ENCODE data around the gene GPR171. TPM values are rescaled to one million over a fixed set of nuclear protein-coding genes. Genes with fewer than 3 reads are reported as not detected.

The GPR171 gene
- total RNA-seq, 1 donor from 2014 or later = 1.8 TPM

- no peak for DNase-seq (ENCODE audit: low spot score)
These were observed 10.9 kb upstream of the GPR171 start for GRCh38 chr3:151213881-151214280.

DNA sequence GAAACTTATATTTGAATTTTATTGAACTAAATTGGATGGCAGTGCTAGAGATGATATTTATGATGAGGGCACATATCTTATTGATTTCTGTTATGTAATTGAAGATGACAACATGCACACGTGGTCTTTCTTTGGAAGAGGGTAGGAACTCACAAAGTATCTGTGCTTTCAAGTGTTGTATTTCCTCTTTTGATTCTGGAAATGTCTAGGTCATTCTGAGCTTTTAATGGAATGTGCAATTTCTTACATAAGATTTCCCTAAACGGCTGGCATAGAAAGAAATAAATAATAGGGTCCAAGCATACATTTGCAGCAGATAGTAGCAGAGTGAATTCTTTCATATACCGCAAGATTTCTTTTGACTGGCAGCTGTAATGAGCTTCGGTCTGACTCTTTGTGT is 10.1 kb upstream of the GPR171 start:
- DNase-seq (ENCODE audit: low spot score) = no peak

GRCh38 chr3:151210676-151211381 is 7.8 kb upstream of the GPR171 start:
- no peak for DNase-seq (ENCODE audit: low spot score)

GRCh38 chr3:151209654-151210053 is 6.6 kb upstream of the GPR171 start:
- no peak for DNase-seq (ENCODE audit: low spot score)

DNA sequence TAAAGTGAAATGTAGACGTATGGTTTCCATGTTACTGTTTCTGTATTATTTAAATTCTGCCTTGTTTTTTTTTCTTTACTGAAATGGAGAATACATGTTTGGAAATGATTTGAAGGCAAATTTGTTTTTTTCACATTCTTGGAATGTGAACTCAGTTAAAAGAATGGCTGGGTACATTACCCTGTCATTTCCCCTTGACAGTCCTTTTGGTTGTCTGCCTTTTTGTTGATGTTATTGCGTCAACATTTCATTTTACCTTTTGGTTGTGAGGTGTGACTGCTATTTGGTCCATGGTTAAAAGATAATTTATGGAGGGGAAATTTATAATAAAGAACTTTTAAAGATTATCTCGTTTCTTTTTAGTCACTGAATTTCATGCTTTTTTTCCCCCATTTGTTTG is 3.2 kb upstream of the GPR171 start:
- no peak for DNase-seq (ENCODE audit: low spot score)

DNA sequence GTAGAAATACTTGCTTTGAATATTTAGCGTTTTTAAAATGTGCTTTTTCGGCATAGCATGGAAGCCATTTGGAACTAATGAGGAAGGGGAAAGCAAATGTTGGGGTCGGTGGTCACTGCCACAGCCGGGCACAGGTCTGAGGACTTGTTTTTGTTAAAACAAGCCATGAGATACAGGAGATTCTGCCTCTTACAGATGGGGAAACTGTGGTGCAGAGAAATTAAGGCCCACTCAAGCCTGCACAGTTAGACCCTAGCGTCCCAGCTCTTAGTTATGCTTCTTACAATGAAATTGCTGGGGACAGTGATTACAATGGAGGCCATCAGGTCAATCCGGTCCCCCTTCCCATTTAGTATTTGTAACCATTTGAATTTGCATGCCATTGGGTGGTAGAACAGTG is 2.5 kb upstream of the GPR171 start:
- DNase-seq (ENCODE audit: low spot score) = no peak

DNA sequence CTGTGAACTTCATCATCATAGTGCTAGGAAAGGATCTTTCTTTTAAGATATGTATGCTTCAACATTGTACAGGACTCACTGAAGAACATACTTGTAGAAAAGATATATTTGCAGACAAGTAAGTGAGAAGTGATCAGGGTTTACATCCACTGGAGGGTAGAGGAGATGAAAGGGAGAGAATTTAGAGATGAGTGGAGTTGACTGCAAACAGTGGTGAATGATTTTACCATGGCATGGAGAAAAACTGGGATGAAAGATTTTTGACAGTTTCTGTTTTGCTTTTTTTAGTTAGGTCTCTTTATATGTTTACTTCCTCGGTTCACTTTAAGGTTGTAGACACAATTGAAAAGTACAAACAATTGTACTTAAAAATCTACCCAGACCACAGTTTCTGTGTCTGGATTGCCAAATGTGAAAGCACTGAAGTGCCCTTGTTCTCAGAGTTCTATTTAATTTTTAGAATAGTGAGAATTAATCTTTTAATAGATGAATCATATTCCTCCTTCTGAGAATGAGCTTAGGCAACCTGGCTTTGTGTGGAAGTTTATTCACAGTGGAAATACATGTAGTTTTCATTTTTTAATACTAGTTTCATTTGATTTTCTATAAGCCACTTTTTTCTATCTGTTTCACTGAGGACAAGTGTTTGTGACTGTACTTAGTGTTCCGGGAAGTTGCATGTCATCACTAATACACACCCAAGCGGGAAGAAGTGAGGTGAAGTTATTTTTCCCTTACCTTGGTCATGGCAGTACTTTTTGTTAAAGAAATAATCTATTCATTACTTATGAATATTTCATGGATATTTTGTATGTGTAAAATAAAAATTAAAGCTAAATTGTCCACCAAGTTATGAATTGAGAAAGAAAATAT is 1.8 kb upstream of the GPR171 start:
- DNase-seq (ENCODE audit: low spot score) = no peak

DNA sequence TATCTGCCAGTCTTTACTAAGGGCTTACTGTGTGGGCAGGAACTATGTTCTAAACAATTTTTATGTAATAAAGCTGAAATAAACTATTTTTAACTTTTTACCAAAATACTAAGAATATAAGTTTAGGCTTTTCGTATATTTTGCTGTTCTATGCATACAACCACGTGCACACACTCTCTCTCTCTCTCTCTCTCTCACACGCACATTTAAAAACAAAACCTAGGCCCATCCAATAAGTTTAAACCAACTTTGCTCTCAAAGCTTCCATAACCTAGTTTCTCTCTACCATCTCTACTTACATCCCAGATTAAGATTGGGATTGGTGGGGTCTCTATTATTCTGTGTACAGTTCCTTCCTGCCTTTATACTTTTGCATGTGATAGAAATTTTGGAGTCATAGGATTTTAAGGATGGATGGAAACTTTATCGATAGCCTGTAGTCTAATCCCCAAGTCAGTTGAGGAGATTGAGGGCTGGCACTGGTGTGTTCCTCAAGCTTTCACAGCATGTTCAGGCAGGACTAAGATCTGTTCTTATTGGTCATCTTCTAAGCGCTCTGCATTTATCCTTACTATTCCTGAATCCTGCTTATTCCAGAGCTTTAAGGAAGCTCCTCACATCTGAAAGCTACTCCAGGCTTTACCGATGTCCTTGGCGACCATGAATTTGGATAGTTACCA is 1.8 kb downstream of the GPR171 start:
- no peak for DNase-seq (ENCODE audit: low spot score)

- DNase-seq (ENCODE audit: low spot score) = no peak
These were observed 2.4 kb downstream of the GPR171 start for GRCh38 chr3:151200586-151200985.

GRCh38 chr3:151199554-151200438 is 3.2 kb downstream of the GPR171 start:
- DNase-seq (ENCODE audit: low spot score) = no peak

DNA sequence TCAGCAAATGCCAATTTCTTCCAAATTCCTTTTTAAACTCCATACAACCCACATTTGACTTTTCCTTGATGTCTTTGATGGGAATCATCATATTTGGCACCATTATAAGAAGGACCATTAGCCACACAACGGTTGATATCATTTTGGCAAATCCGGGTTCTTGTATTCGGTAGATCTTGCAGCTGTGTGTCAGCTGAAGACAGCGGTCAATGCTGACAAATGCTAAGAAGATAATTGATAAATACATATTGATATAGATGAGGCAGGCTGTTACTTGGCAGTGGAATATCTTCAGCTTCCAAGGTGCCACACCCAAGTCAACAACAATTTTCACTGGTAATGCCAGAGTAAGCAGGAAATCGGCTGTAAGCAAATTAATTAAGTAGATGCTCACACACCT is 4.2 kb downstream of the GPR171 start:
- no peak for DNase-seq (ENCODE audit: low spot score)

DNA sequence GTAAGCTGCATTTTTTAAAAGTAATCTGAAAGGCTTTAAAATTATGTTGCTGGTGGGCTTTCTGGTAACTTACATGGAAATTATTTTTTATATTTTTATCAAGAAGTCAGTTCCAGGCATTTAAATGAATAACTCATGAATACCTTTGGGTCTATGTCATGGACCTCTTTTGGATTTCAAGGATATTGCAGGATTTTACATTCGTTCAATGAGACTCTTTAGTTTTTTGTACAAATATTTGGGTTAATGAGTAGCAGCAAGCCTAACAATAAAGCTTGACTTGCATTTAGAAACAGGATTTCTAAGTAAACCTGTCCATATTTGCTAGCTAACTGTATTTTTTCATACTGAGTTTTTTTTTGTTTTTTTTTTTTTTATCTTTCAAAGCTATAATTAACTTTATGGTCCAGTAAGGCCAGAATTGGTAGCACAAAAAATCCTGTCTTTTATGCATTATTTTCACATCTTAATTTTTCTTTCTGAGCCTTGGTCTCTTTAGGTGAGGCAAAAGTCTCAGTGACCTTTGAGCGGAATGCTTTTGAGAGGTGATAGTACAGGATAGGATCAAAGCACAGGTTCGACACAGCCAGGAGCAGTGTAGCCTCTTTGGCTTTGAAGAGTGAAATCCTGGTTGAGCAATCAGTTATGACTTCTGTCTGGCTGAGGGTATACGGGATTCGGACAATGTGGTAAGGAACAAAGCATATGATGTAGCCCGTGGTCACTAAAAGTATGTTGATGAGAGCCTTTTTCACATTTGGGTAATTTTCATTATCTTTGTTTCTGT is 4.8 kb downstream of the GPR171 start:
- DNase-seq (ENCODE audit: low spot score) = no peak

GRCh38 chr3:151197228-151197627 is 5.8 kb downstream of the GPR171 start:
- no peak for DNase-seq (ENCODE audit: low spot score)

- no peak for DNase-seq (ENCODE audit: low spot score)
These were observed 6.6 kb downstream of the GPR171 start for GRCh38 chr3:151196434-151196833.

DNA sequence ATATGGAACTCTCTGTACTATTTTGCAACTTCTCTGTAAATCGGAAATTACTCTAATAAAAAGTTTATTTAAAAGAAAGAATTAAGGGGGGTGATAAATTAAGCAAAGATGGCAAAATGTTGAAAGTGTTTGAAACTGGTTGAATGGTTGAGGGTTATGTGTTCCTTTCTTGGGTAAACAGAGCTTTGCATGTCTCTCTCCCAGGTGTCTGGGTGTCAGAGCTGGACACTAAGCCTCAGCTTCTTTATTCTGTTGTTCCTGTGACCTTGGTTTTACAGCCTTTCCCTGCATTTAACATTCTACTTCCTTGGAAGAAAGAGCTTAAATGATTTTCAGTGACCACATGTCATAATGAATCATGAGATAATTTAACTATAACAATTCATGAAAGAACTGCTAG is 7.2 kb downstream of the GPR171 start:
- DNase-seq (ENCODE audit: low spot score) = no peak

DNA sequence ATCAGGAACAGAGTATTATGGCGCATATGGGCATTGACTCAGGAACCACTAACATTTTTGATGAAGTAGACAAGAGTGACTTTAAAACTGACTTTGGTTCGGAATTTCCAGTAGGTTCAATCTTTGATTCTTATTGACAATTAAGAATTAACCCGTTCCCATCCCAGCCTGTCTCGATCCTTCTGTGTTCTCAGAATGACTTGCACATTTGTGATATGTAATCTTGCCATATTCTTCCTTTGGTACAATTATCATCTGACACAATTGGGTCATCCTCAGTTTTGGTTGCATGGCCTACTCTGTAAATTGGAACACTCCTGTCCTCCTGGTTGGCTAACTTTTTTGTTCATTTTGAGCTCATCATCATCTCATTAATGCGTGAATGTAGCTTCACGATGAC is 10.5 kb downstream of the GPR171 start:
- no peak for DNase-seq (ENCODE audit: low spot score)

DNA sequence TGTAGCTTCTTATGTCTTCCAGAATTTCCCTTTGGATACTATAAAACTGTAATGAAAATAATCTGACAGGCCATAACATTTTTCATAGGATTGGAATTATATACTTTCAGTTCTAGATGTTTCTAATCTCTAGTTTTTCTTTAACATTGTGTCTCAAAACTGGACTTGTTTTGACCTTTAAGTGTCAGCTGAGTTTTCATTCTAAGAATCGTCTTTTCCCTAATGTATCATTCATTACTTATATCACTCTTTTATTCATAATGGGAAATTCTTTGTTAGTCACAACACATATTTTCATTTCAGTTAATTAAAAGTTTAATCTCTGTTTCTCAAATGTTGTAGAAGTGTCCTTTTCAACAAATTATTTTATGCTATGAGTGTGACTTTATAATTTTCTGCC is 11.9 kb downstream of the GPR171 start:
- DNase-seq (ENCODE audit: low spot score) = no peak

DNA sequence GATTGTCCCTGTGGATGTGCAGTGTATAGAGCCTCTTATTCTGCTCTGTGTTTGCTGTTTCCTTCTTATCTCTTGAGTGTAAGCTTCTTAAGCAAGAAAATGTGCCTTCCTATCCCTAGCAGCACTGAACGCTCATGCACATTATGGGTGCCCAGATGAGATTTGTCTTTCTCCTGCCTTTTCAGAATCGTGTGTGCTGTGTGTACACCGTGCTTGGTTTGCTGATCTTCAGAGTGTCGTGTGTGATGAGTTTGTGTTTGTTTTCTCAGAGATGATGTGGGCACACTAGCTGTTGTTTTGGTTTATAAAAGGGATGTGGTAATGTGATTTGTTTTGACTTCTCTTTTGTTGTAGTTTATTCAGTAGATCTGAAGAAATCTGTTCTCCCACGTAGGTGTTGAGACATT is 19.7 kb downstream of the GPR171 start:
- no peak for DNase-seq (ENCODE audit: low spot score)

GRCh38 chr3:151182349-151183079 is 20.5 kb downstream of the GPR171 start:
- no peak for DNase-seq (ENCODE audit: low spot score)
